Measurements from ENCODE around the gene NCKAP5.

NCKAP5 gene

GRCh38 chr2:133557614-133558013, 10.6 kb downstream of the NCKAP5 start:
- no peak overlapping the region for H3K4me2 ChIP-seq (ENCODE audit: insufficient read depth, low read length)
- TF ChIP-seq CTCF (IDR thresholded peaks at IDR 0.05; ENCODE audit: borderline replicate concordance, extremely low read depth, low read length, poor library complexity, severe bottlenecking) = no peak
- TF ChIP-seq EZH2 (IDR thresholded peaks at IDR 0.05; ENCODE audit: borderline replicate concordance, low read depth, low read length, severe bottlenecking) = no peak
- H3K9me3 ChIP-seq (ENCODE audit: insufficient read depth, low read length, severe bottlenecking) = no peaks in the 10 kb centered on the region
- no peak overlapping the region for H2AFZ ChIP-seq (ENCODE audit: low read depth, low read length)
- peaks cover 11% of the 10 kb centered on the region for H3K27me3 ChIP-seq (ENCODE audit: insufficient read depth, low read length, poor library complexity)
- H3K4me1 ChIP-seq (ENCODE audit: insufficient read depth, low read length) = no peaks in the 10 kb centered on the region
- H3K27ac ChIP-seq (ENCODE audit: low read length) = no peak overlapping the region
- no peaks in the 10 kb centered on the region for H4K20me1 ChIP-seq (ENCODE audit: insufficient read depth, low read length)
- no peak overlapping the region for H3K9ac ChIP-seq (ENCODE audit: low read depth, low read length)
- no peak for DNase-seq
- no peaks in the 10 kb centered on the region for H3K79me2 ChIP-seq (ENCODE audit: insufficient read depth, low read length)
- no peak overlapping the region for H3K4me3 ChIP-seq (ENCODE audit: low read depth in 1 of 2, low read length in 2 of 2)
- ATAC-seq (ENCODE audit: insufficient read depth, low read depth) = no peak
- H3K36me3 ChIP-seq (ENCODE audit: insufficient read depth, low read length) = no peaks in the 10 kb centered on the region

GRCh38 chr2:133553838-133554408, 14.3 kb downstream of the NCKAP5 start:
- Histone ChIP-seq H3K4me3 (ENCODE audit: low read depth in 1 of 2, low read length in 2 of 2) (no peak overlapping the region), H3K9me3 (ENCODE audit: insufficient read depth, low read length, severe bottlenecking) (no peaks in the 10 kb centered on the region), H2AFZ (ENCODE audit: low read depth, low read length) (no peak overlapping the region), H4K20me1 (ENCODE audit: insufficient read depth, low read length) (no peaks in the 10 kb centered on the region), H3K36me3 (ENCODE audit: insufficient read depth, low read length) (no peaks in the 10 kb centered on the region), H3K27ac (ENCODE audit: low read length) (no peak overlapping the region), H3K79me2 (ENCODE audit: insufficient read depth, low read length) (no peaks in the 10 kb centered on the region), H3K27me3 (ENCODE audit: insufficient read depth, low read length, poor library complexity) (peaks cover 11% of the 10 kb centered on the region), H3K4me2 (ENCODE audit: insufficient read depth, low read length) (no peak overlapping the region), H3K4me1 (ENCODE audit: insufficient read depth, low read length) (no peaks in the 10 kb centered on the region), H3K9ac (ENCODE audit: low read depth, low read length) (no peak overlapping the region)
- ATAC-seq (ENCODE audit: insufficient read depth, low read depth) (no peak), DNase-seq (no peak)
- no peak for TF ChIP-seq CTCF (IDR thresholded peaks at IDR 0.05; ENCODE audit: borderline replicate concordance, extremely low read depth, low read length, poor library complexity, severe bottlenecking)
- no peak for TF ChIP-seq EZH2 (IDR thresholded peaks at IDR 0.05; ENCODE audit: borderline replicate concordance, low read depth, low read length, severe bottlenecking)

GRCh38 chr2:133553251-133553650, 15.0 kb downstream of the NCKAP5 start:
- Histone ChIP-seq H3K36me3 (ENCODE audit: insufficient read depth, low read length) (no peaks in the 10 kb centered on the region), H3K4me1 (ENCODE audit: insufficient read depth, low read length) (no peaks in the 10 kb centered on the region), H2AFZ (ENCODE audit: low read depth, low read length) (no peak overlapping the region), H3K79me2 (ENCODE audit: insufficient read depth, low read length) (no peaks in the 10 kb centered on the region), H3K27ac (ENCODE audit: low read length) (no peak overlapping the region), H3K4me3 (ENCODE audit: low read depth in 1 of 2, low read length in 2 of 2) (no peak overlapping the region), H4K20me1 (ENCODE audit: insufficient read depth, low read length) (no peaks in the 10 kb centered on the region), H3K9me3 (ENCODE audit: insufficient read depth, low read length, severe bottlenecking) (no peaks in the 10 kb centered on the region), H3K9ac (ENCODE audit: low read depth, low read length) (no peak overlapping the region), H3K4me2 (ENCODE audit: insufficient read depth, low read length) (no peak overlapping the region), H3K27me3 (ENCODE audit: insufficient read depth, low read length, poor library complexity) (peaks cover 6% of the 10 kb centered on the region)
- DNase-seq (no peak), ATAC-seq (ENCODE audit: insufficient read depth, low read depth) (no peak)
- TF ChIP-seq CTCF (IDR thresholded peaks at IDR 0.05; ENCODE audit: borderline replicate concordance, extremely low read depth, low read length, poor library complexity, severe bottlenecking) (no peak), EZH2 (IDR thresholded peaks at IDR 0.05; ENCODE audit: borderline replicate concordance, low read depth, low read length, severe bottlenecking) (no peak)

GRCh38 chr2:133552821-133553220, 15.4 kb downstream of the NCKAP5 start:
- H3K4me2 ChIP-seq (ENCODE audit: insufficient read depth, low read length) = no peak overlapping the region
- no peak overlapping the region for H3K9ac ChIP-seq (ENCODE audit: low read depth, low read length)
- no peaks in the 10 kb centered on the region for H3K36me3 ChIP-seq (ENCODE audit: insufficient read depth, low read length)
- ATAC-seq (ENCODE audit: insufficient read depth, low read depth) (no peak), DNase-seq (no peak)
- no peak overlapping the region for H3K27ac ChIP-seq (ENCODE audit: low read length)
- H3K79me2 ChIP-seq (ENCODE audit: insufficient read depth, low read length) = no peaks in the 10 kb centered on the region
- H3K27me3 ChIP-seq (ENCODE audit: insufficient read depth, low read length, poor library complexity) = peaks cover 2% of the 10 kb centered on the region
- H2AFZ ChIP-seq (ENCODE audit: low read depth, low read length) = no peak overlapping the region
- H3K4me1 ChIP-seq (ENCODE audit: insufficient read depth, low read length) = no peaks in the 10 kb centered on the region
- TF ChIP-seq CTCF (IDR thresholded peaks at IDR 0.05; ENCODE audit: borderline replicate concordance, extremely low read depth, low read length, poor library complexity, severe bottlenecking) (no peak), EZH2 (IDR thresholded peaks at IDR 0.05; ENCODE audit: borderline replicate concordance, low read depth, low read length, severe bottlenecking) (no peak)
- no peaks in the 10 kb centered on the region for H4K20me1 ChIP-seq (ENCODE audit: insufficient read depth, low read length)
- no peak overlapping the region for H3K4me3 ChIP-seq (ENCODE audit: low read depth in 1 of 2, low read length in 2 of 2)
- no peaks in the 10 kb centered on the region for H3K9me3 ChIP-seq (ENCODE audit: insufficient read depth, low read length, severe bottlenecking)

Measured in DND-41 (cell line).